IPS DF 6.9 (cell line): ENCODE data around the gene PTGIR.

Experiments
- DNase-seq: peaks from one replicate; pipeline ENCODE4 v3.0.0-alpha.2; 2013; ENCODE audit warnings: low read depth, low spot score
- H3K27ac ChIP-seq: one replicate; pipeline ENCODE4 v1.5.1; 2013; ENCODE audit warnings: low read length, control low read depth
- H3K27me3 ChIP-seq: 2 replicates; pipeline ENCODE4 v1.6.1; 2013; ENCODE audit warnings: mild to moderate bottlenecking, low read length; ENCODE audit not compliant: control insufficient read depth, insufficient read depth
- H3K36me3 ChIP-seq: 2 replicates; pipeline ENCODE4 v1.6.1; 2013; ENCODE audit warnings: low read length; ENCODE audit not compliant: control insufficient read depth, insufficient read depth
- H3K4me1 ChIP-seq: 2 replicates; pipeline ENCODE4 v1.6.1; 2013; ENCODE audit warnings: low read length; ENCODE audit not compliant: control insufficient read depth, insufficient read depth
- H3K4me3 ChIP-seq: 2 replicates; pipeline ENCODE4 v1.5.1; 2013; ENCODE audit warnings: mild to moderate bottlenecking, low read length
- H3K9me3 ChIP-seq: 2 replicates; pipeline ENCODE4 v1.6.1; 2013; ENCODE audit warnings: low read length, inconsistent platforms; ENCODE audit not compliant: control insufficient read depth, insufficient read depth
- WGBS: extraction: QIAGEN DNeasy Blood & Tissue Kit; methylation state at CpG from one replicate; pipeline ENCODE4 v1.1.7; 2013; ENCODE audit warnings: mixed read lengths, missing lambda C conversion rate; ENCODE audit not compliant: insufficient read length, insufficient coverage; 5-methylcytosine and 5-hydroxymethylcytosine counted together

Gene PTGIR, protein sequence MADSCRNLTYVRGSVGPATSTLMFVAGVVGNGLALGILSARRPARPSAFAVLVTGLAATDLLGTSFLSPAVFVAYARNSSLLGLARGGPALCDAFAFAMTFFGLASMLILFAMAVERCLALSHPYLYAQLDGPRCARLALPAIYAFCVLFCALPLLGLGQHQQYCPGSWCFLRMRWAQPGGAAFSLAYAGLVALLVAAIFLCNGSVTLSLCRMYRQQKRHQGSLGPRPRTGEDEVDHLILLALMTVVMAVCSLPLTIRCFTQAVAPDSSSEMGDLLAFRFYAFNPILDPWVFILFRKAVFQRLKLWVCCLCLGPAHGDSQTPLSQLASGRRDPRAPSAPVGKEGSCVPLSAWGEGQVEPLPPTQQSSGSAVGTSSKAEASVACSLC

DNA sequence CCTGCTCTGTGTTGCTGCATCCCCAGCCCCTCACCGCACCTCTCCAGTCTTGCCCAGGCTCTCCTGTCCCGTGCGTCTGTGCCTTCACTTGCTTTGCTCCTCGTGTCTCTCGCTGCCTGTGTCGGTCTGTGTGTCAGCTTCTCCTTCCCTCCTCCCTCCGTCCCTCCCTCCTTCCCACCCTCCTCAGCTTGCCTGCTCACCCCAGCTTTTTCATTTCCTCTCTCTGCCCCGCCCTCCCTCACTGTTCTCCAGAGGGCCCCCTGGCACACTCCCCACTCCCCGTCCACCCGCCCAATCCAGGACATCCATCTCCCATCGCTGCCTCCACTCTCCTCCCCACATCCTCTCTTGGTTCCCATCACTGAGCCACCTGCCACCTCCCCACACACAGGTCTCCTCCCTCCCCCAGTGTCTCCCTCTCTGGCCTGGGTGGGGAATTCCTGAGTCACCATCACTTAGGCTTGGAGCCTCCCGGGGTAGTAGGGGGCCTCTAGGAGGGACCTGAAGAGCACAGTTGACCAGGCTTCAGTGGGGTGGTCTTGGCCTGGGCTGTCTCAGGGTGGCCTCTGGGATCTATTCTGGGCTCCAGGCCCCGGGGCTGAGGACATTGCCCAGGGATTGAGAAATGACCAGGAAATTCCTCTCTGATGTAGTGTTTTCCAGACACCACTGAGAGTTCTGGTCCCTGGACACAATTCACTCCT, at the start of gene PTGIR:
PTGIR (minus strand) TSS at position 132 of the 704 bp plus-strand sequence. CDS start 864 bp downstream, outside the sequence.
- Histone ChIP-seq H3K27me3 (no peaks in the 10 kb centered on the region), H3K36me3 (no peaks in the 10 kb centered on the region), H3K9me3 (no peaks in the 10 kb centered on the region), H3K4me1 (no peaks in the 10 kb centered on the region), H3K27ac (no peak within 1 kb of the TSS), H3K4me3 (no peak within 1 kb of the TSS)
- no peak for DNase-seq
- WGBS = no CpG with 5 or more reads among the region's 13 CpGs

DNA sequence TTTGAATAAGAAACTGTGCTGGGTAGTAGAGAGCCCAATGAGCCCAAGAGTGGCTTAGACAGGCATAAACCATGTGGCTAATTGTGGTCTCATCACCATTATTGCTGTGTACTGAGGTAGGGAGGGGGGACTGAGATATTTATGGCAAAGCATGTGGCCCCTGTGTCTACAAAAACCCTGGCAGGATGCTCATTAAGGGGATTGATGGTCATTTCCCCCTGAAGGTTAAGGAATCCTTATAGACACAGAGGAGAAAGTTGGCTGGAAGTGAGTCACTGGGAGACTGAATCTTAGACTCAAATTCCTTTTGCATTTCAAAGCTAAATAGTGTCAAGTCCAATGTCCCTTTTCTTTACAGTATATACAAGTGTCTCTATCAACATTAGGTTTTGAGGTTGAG, 45.9 kb upstream of the PTGIR start:
- peaks cover 13% of the 10 kb centered on the region for H3K36me3 ChIP-seq
- H3K9me3 ChIP-seq = no peaks in the 10 kb centered on the region
- no peaks in the 10 kb centered on the region for H3K27me3 ChIP-seq
- no peaks in the 10 kb centered on the region for H3K4me1 ChIP-seq
- no peak for DNase-seq
- no peak overlapping the region for H3K4me3 ChIP-seq
- H3K27ac ChIP-seq = no peak overlapping the region

DNA sequence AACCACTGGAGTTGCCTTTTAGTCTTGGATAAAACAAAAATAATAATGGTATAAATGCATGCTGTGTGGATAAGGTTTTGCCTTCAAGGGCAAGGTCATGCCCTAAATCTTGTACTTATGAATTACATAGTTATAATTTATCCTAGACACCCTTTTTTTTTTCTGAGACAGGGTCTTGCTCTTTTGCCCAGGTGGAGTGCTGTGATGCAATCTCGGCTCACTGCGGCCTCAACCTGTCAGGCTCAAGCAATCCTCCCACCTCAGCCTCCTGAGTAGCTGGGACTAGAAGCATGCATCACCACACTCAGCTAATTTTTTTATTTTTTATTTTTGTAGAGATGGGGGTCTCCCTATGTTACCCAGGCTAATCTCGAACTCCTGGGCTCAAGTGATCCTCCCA, 43.8 kb upstream of the PTGIR start:
- H3K4me3 ChIP-seq = no peak overlapping the region
- peaks cover 5% of the 10 kb centered on the region; the same call in 1 of the 2 replicates for H3K36me3 ChIP-seq
- DNase-seq = no peak
- WGBS = no CpG with 5 or more reads among the region's 3 CpGs
- no peaks in the 10 kb centered on the region for H3K27me3 ChIP-seq
- no peak overlapping the region for H3K27ac ChIP-seq
- H3K4me1 ChIP-seq = no peaks in the 10 kb centered on the region
- H3K9me3 ChIP-seq = no peaks in the 10 kb centered on the region

DNA sequence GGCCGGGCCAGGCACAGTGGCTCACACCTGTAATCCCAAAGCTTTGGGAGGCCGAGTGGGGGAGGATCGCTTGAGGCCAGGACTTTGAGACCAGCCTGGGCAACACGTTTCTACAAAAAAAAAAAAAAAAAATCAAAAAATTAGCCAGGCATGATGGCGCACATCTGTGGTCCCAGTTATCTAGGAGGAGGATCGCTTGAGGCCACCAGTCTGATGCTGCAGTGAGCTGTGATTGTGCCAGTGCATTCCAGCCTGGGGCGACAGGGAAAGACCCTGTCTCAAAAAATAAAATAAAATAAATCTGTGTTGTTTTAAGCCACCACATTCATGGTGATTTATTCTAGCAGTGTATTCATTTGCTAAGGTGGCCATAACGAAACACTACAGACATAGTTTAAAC, 40.2 kb upstream of the PTGIR start:
- no peaks in the 10 kb centered on the region for H3K27me3 ChIP-seq
- no CpG with 5 or more reads among the region's 8 CpGs for WGBS
- no peaks in the 10 kb centered on the region for H3K9me3 ChIP-seq
- no peak overlapping the region for H3K4me3 ChIP-seq
- H3K36me3 ChIP-seq = no peaks in the 10 kb centered on the region
- H3K27ac ChIP-seq = no peak overlapping the region
- DNase-seq = no peak
- H3K4me1 ChIP-seq = no peaks in the 10 kb centered on the region

DNA sequence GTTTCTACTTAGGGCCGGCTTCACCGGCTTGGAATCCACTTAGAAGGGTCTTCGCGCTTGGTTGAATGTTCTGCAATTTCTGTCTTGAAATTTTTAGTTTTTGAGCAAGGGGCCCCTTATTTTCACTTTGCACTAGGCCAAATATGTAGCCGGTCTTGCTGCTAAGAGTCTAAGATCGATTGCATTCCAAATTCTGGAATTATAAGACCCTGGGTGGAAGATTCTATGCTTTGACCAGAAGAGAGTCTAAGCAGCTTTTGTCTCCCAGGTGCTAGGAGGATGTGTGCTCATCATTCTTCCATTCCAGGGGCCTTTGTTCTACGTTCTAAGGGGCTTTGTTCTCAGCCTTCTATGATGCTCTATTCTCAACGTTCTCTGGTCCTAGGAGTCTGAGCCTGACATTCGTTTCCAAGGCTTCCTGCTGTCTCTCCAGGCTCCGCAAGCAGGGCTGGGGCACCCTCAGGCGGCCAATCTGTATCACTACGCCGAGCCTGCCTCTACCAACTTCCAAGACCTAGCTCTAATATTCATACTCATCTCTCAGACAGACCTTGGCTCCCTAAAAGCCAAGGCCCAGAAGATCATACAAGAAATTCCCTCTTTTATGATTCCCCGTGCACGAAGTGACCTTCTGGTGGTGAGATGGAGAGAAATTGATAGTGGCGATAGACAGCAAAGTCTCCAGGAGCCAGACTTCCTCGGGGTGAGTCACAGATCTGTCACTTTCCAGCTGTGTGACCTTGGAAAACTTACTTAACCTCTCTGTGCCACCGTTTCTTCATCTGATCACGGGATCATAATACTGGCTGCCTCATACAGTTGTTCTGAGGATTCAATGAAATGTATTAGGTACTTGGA, 37.1 kb upstream of the PTGIR start:
- H3K27ac ChIP-seq = no peak overlapping the region
- WGBS = no CpG with 5 or more reads among the region's 19 CpGs
- no peaks in the 10 kb centered on the region for H3K9me3 ChIP-seq
- no peaks in the 10 kb centered on the region; the same call in 1 of the 2 replicates for H3K27me3 ChIP-seq
- no peak for DNase-seq
- no peaks in the 10 kb centered on the region; the same call in 1 of the 2 replicates for H3K4me1 ChIP-seq
- no peaks in the 10 kb centered on the region for H3K36me3 ChIP-seq
- no peak overlapping the region for H3K4me3 ChIP-seq

DNA sequence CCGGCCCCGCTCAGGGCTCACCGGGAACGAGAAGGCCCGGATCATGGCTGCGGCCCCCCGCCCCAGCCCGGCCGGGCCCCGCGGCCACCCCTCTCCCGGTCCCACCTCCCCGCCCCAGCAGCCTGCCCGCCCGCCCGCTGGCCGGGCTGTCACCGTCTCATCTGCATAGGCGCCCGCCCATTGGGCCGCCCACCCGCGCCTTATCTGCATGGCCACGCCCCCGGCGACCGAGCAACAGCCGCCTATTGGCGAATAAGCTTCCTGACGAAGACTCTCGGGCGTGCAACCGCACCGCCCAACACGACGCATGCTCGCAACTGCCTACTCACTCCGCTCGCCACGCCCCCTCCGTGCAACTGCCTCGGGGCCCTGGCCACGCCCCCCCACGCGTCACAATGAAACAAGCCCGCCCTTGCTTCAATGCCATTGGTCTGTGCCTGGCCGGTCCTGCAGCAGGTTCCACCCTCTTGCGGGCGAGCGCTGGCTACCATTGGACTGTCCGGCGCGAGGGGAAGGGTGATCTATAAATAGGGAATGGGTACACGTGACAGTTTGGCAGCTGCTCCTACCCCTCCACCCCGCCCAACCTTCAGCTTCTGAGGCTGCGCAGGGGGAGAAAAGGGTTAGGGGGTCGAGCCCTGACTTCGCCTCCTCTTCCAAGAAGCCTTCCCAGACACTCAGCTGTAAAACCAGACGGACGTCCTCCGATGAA, 36.3 kb upstream of the PTGIR start, which contains the start of gene DACT3:
DACT3 (minus strand) TSS at position 163 of the 712 bp plus-strand sequence; CDS start at position 45, 118 bp downstream.
- WGBS = no CpG with 5 or more reads among the region's 61 CpGs
- Histone ChIP-seq H3K27ac (no peak within 1 kb of the TSS), H3K4me3 (peak within 1 kb of the TSS; percentile 53; the same call in 1 of the 2 replicates), H3K9me3 (no peaks in the 10 kb centered on the region), H3K27me3 (no peaks in the 10 kb centered on the region; the same call in 1 of the 2 replicates), H3K4me1 (no peaks in the 10 kb centered on the region; the same call in 1 of the 2 replicates), H3K36me3 (no peaks in the 10 kb centered on the region)
- peak; percentile 98 for DNase-seq

DNA sequence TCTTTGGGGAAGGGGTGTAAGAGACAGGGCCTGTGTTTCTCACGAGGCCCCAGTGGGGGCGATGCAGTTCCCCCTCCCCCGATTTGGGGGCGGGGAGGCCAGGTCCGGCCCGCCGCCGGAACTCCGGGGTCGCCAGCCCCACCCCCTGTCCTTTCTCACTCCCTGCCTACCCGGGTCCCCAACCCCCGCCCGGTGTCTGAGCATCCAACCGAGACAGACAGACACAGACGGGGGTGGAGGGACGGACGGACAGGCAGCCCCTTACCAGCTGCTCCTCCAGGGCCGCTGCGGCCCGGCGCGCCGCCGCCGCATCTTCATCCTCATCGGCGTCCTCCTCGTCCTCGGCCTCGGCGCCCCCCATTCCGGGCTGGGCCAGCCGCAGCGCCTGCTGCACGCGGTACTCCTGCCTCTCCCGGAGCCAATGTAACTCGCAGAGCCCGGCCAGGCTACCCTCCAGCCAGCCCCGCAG, 35.7 kb upstream of the PTGIR start:
- peak overlapping the region; percentile 53; the same call in 1 of the 2 replicates for H3K4me3 ChIP-seq
- no CpG with 5 or more reads among the region's 40 CpGs for WGBS

DNA sequence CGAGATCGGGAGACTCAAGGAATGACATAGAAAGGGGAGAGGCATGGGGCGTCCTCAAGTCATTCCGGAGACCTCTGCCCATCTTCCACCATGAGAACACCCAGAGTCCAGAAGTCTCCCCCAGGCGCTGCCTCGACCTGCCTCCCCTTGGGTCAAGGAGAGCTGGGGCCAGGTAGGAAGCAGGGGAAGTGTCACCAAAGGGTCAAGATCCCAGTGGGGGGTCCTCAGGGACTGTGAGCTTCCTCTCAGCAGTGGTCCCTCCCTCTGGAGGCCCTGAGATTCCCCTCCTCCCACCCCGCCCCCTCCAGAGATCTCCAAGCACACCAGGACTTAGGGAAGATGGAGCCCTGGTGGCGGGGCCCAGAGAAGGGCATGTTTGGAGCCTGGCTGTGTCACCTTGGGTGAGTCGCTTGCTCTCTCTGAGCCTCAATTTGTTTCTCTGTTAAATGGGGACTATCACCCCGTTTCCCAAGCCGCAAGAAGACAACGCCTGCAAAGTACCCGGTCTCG, 35.2 kb upstream of the PTGIR start:
- Histone ChIP-seq H3K27me3 (no peaks in the 10 kb centered on the region; the same call in 1 of the 2 replicates), H3K36me3 (no peaks in the 10 kb centered on the region), H3K4me3 (peak overlapping the region; percentile 53; the same call in 1 of the 2 replicates), H3K4me1 (no peaks in the 10 kb centered on the region; the same call in 1 of the 2 replicates), H3K9me3 (no peaks in the 10 kb centered on the region), H3K27ac (no peak overlapping the region)
- DNase-seq = no peak
- no CpG with 5 or more reads among the region's 14 CpGs for WGBS

More for the DNA sequence above, 35.7 kb upstream of the PTGIR start:
- no peak overlapping the region for H3K27ac ChIP-seq
- DNase-seq = no peak
- no peaks in the 10 kb centered on the region for H3K36me3 ChIP-seq
- H3K9me3 ChIP-seq = no peaks in the 10 kb centered on the region
- H3K4me1 ChIP-seq = no peaks in the 10 kb centered on the region; the same call in 1 of the 2 replicates
- no peaks in the 10 kb centered on the region; the same call in 1 of the 2 replicates for H3K27me3 ChIP-seq

DNA sequence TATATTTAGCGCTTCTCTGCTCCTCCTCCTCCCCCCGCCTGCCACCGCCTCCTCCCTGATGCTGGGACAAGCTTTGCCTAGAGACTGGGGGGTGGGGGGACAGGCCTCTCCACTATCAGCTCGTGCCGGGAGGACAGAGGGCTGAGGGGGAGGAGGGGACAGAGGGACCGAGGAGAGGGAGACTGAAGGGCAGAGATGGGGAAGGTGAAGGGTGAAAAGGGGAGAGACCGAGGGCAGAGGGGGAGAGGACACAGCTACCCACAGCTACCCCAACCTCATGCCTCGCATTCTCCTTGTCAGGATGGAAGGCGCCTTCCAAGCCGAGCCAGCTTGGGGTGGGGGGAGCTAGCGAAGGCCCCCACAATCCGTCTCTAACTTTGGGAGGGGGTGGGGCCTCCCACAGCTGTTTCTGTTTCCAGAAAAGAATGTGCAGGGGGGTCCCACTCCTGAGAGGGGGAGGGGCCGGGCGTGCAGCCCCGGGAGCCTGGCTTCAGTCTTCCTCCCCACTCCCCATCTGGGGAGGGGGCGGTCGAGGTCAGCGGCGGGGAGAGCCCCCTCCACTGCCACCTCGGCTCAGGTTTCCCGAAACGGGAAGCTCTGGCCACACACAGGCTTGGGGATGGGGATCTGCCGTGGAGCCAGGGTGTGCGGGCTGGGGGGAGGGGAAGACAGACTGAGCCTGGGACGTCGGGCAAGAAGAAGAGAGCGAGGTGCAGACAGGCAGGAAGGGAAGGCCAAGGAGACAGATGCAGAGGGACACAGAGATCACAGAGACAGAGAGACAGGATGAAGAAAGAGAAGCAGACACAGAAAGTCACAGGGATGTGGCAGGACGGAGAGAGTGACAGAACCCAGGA, 34.5 kb upstream of the PTGIR start:
- Histone ChIP-seq H3K9me3 (no peaks in the 10 kb centered on the region), H3K4me3 (peak overlapping the region; percentile 28; the same call in 1 of the 2 replicates), H3K36me3 (no peaks in the 10 kb centered on the region), H3K4me1 (no peaks in the 10 kb centered on the region; the same call in 1 of the 2 replicates), H3K27ac (no peak overlapping the region), H3K27me3 (no peaks in the 10 kb centered on the region; the same call in 1 of the 2 replicates)
- no CpG with 5 or more reads among the region's 28 CpGs for WGBS
- no peak for DNase-seq
